Endothelial cell of umbilical vein (primary cell): ENCODE measurements around the gene OSGEP. TPM values are rescaled to one million over a fixed set of nuclear protein-coding genes. Genes with fewer than 3 reads are reported as not detected.

Source experiments
- BruUV-seq: library from RNA; stranded (reverse); fragments of 400-500 nt; replicated peaks from 2 replicates; lab custom pipeline; 2021; lab: Mats Ljungman, UMichigan
- CTCF ChIA-PET: fragments of 300-600, 350-600 bp; sonication (Branson Sonifier 250); formaldehyde crosslinking; loops from one replicate; lab custom pipeline; 2021; ENCODE audit warnings: antibody characterized with exemption, inconsistent platforms; lab: Charles Lee
- POLR2A ChIA-PET: fragments of 300-600, 350-600 bp; sonication (Branson Sonifier 250); formaldehyde crosslinking; loops from one replicate; lab custom pipeline; 2021; ENCODE audit warnings: antibody characterized with exemption, inconsistent platforms; lab: Charles Lee
- DNase-seq: peaks from one replicate; pipeline ENCODE4 v3.0.0-alpha.2; 2011; ENCODE audit warnings: low read depth, low spot score
- FAIRE-seq: peaks from 2 replicates; lab custom pipeline; 2011; peaks lifted over from hg19 to GRCh38; lab: Jason Lieb, UNC
- H2AFZ ChIP-seq: 2 replicates; pipeline ENCODE4 v1.6.0; 2012; ENCODE audit warnings: low read depth, low read length, control low read depth, inconsistent platforms
- H3K27ac ChIP-seq: 2 replicates; pipeline ENCODE4 v1.5.1; 2011; ENCODE audit warnings: low read depth, mild to moderate bottlenecking, control low read depth, low read length, moderate library complexity; ENCODE audit not compliant: insufficient read depth
- H3K27me3 ChIP-seq, 2 experiments: 2 replicates each; pipeline versions ENCODE4 v1.6.0 to v1.6.1; 2011; ENCODE audit warnings: low read length in 2 of 2, mixed read lengths in 1 of 2; ENCODE audit not compliant: control insufficient read depth in 2 of 2, insufficient read depth in 2 of 2
- H3K36me3 ChIP-seq, 2 experiments: 2 replicates in 1 of 2; 3 replicates in 1 of 2; pipeline ENCODE4 v1.5.1; 2011; ENCODE audit warnings: low read length in 2 of 2, mild to moderate bottlenecking in 1 of 2, moderate library complexity in 1 of 2; ENCODE audit not compliant: control insufficient read depth in 2 of 2, insufficient read depth in 2 of 2; ENCODE audit errors: extremely low read depth in 1 of 2
- H3K4me1 ChIP-seq: 3 replicates; pipeline ENCODE4 v1.5.1; 2011; ENCODE audit warnings: mild to moderate bottlenecking, low read length; ENCODE audit not compliant: control insufficient read depth, insufficient read depth; ENCODE audit errors: extremely low read depth
- H3K4me2 ChIP-seq: 2 replicates; pipeline ENCODE4 v1.6.1; 2011; ENCODE audit warnings: low read length, control low read depth, mixed read lengths; ENCODE audit not compliant: insufficient read depth
- H3K4me3 ChIP-seq, 3 experiments: fragments of 200-600 bp in 1 of 3; sonication (generic), shearing (Covaris generic) in 1 of 3; replicated peaks in 1 of 3; 2 replicates each; pipeline ENCODE4 v1.5.1; 2011 to 2016; ENCODE audit warnings: control low read depth in 3 of 3, low read length in 3 of 3, mild to moderate bottlenecking in 2 of 3, inconsistent platforms in 1 of 3, low read depth in 1 of 3, moderate library complexity in 1 of 3; ENCODE audit not compliant: insufficient read depth in 1 of 3
- H3K79me2 ChIP-seq: 2 replicates; pipeline ENCODE4 v1.6.0; 2012; ENCODE audit warnings: low read length, inconsistent platforms; ENCODE audit not compliant: control insufficient read depth, insufficient read depth
- H3K9ac ChIP-seq: replicated peaks from 2 replicates; pipeline ENCODE3; 2011; ENCODE audit warnings: low read length, control low read depth; ENCODE audit not compliant: insufficient read depth; ENCODE audit errors: extremely low read depth
- H3K9me1 ChIP-seq: replicated peaks from 3 replicates; pipeline ENCODE4 v1.6.0; 2011; ENCODE audit warnings: mild to moderate bottlenecking, low read length; ENCODE audit not compliant: control insufficient read depth, insufficient read depth; ENCODE audit errors: extremely low read depth
- H3K9me3 ChIP-seq: replicated peaks from 2 replicates; pipeline ENCODE4 v1.5.1; 2012; ENCODE audit warnings: low read length, inconsistent platforms; ENCODE audit not compliant: control insufficient read depth, insufficient read depth
- H4K20me1 ChIP-seq: replicated peaks from 2 replicates; pipeline ENCODE3; 2011; ENCODE audit warnings: mild to moderate bottlenecking, low read length; ENCODE audit not compliant: control insufficient read depth, insufficient read depth; ENCODE audit errors: extremely low read depth
- EZH2 ChIP-seq: IDR thresholded peaks from 2 replicates; pipeline ENCODE4 v1.6.1; 2012; ENCODE audit warnings: borderline replicate concordance, low read depth, mild to moderate bottlenecking, moderate library complexity, low read length, inconsistent platforms; ENCODE audit not compliant: severe bottlenecking
- FOS ChIP-seq: IDR thresholded peaks from 2 replicates; pipeline ENCODE4 v1.6.1; 2011; ENCODE audit warnings: mild to moderate bottlenecking, low read length, moderate library complexity, borderline replicate concordance; ENCODE audit not compliant: insufficient read depth
- GATA2 ChIP-seq: IDR thresholded peaks from 2 replicates; pipeline ENCODE4 v1.7.0; 2011; ENCODE audit warnings: low read depth, mild to moderate bottlenecking, moderate library complexity, mixed read lengths, low read length; ENCODE audit not compliant: insufficient read length, insufficient read depth
- JUN ChIP-seq: IDR thresholded peaks from 2 replicates; pipeline ENCODE4 v1.6.1; 2011; ENCODE audit warnings: borderline replicate concordance, low read depth; ENCODE audit not compliant: insufficient read length, insufficient read depth
- MAX ChIP-seq: IDR thresholded peaks from 2 replicates; pipeline ENCODE4 v1.6.1; 2011; ENCODE audit not compliant: insufficient read depth, insufficient read length
- MYC ChIP-seq: IDR thresholded peaks from one replicate; pipeline ENCODE4 v1.6.1; 2011; ENCODE audit warnings: mild to moderate bottlenecking, low read depth, low read length
- POLR2A ChIP-seq: IDR thresholded peaks from 2 replicates; pipeline ENCODE4 v1.6.1; 2012; ENCODE audit warnings: low read depth, mild to moderate bottlenecking, control low read depth, low read length
- POLR2AphosphoS5 ChIP-seq: IDR thresholded peaks from 2 replicates; pipeline ENCODE4 v1.6.1; 2012; ENCODE audit warnings: low read depth, mild to moderate bottlenecking, control low read depth, low read length, moderate library complexity; ENCODE audit not compliant: insufficient read depth
- dilution Hi-C: fragments of 300-500 bp; cut with MboI; formaldehyde crosslinking; loops from one replicate; pipeline ENCODE4 v1.15.0; 2019; ENCODE audit warnings: low sequenced_read_pairs; ENCODE audit not compliant: extremely low pct_ligation_motif_present
- intact Hi-C: fragments of 100-400 bp; cut with micrococcal nuclease; formaldehyde crosslinking; loops from one replicate; pipeline ENCODE4 v1.10.0; 2022
- polyA plus RNA-seq, 4 experiments: library from polyadenylated mRNA; depleted of rRNA in 3 of 4; stranded (reverse) in 3 of 4; unstranded in 1 of 4; fragments of >200 nt; gene quantifications; 2 replicates each; pipeline versions ENCODE4 v1.2.1 to v1.2.3, GENCODE V29; 2011 to 2012; ENCODE audit warnings: missing spikeins in 1 of 4
- total RNA-seq: library from RNA; stranded (reverse); gene quantifications from 2 replicates; pipeline ENCODE4 v1.2.3, GENCODE V29; 2021
- TF ChIP-seq, protein P1 (sequence below), 2 donors: IDR thresholded peaks; 1 replicate in 1 of 2; 2 replicates in 1 of 2; pipeline ENCODE4 v1.5.1; 2011; ENCODE audit warnings: low read length in 2 of 2, mild to moderate bottlenecking in 2 of 2, moderate library complexity in 2 of 2, control low read depth in 1 of 2, inconsistent platforms in 1 of 2, low read depth in 1 of 2; ENCODE audit not compliant: insufficient read depth in 1 of 2; ENCODE audit errors: extremely low read depth in 1 of 2

The OSGEP gene
- total and polyA plus RNA-seq, 2 donors (not counting 3 experiments of a cell fraction or from before 2014, with no cell fraction given): 41.8 to 100 TPM

- H2AFZ ChIP-seq: no peak overlapping the region
- peaks cover 24% of the 10 kb centered on the region for H3K4me1 ChIP-seq
- no peak for DNase-seq
- H3K4me3 ChIP-seq: peak overlapping the region; percentile 60 to 94 (median 77)
- peaks cover 59% of the 10 kb centered on the region for H3K79me2 ChIP-seq
- H3K4me2 ChIP-seq: peak overlapping the region; percentile 94
- H3K27me3 ChIP-seq: peaks cover 0 to 2% of the 10 kb centered on the region in 2 experiments
- H3K27ac ChIP-seq: peak overlapping the region; percentile 76
- ChIA-PET POLR2A (interaction anchor here (1.2 to 4.2 kb wide), 9 partner anchors 9 to 213 kb away, joined by 3 to 32 read pairs (median 9); partner anchors contain the start of genes APEX1, OSGEP, PARP2 and PIP4P1), CTCF (interaction anchor here (1.4 to 2.7 kb wide), 4 partner anchors 12 to 136 kb away, joined by 4 to 16 read pairs (median 4); no protein-coding TSS in a partner anchor)
- H3K9ac ChIP-seq: peak overlapping the region; percentile 83
- peaks cover 16 to 17% of the 10 kb centered on the region in 2 experiments for H3K36me3 ChIP-seq
- H4K20me1 ChIP-seq: no peaks in the 10 kb centered on the region
- TF ChIP-seq GATA2 (no peak), POLR2A (no peak)
- intact Hi-C loops (no loop called here), dilution Hi-C loops (loop anchor here (10.0 kb wide), 1 partner anchor 116 kb away; no protein-coding TSS in a partner anchor)
- FAIRE-seq: peak; percentile 43
- no TSS peak for BruUV-seq
- H3K9me3 ChIP-seq: no peaks in the 10 kb centered on the region
- H3K9me1 ChIP-seq: no peaks in the 10 kb centered on the region
Measured at GRCh38 chr14:20470603-20470901, 15.9 kb upstream of the OSGEP start.

DNA sequence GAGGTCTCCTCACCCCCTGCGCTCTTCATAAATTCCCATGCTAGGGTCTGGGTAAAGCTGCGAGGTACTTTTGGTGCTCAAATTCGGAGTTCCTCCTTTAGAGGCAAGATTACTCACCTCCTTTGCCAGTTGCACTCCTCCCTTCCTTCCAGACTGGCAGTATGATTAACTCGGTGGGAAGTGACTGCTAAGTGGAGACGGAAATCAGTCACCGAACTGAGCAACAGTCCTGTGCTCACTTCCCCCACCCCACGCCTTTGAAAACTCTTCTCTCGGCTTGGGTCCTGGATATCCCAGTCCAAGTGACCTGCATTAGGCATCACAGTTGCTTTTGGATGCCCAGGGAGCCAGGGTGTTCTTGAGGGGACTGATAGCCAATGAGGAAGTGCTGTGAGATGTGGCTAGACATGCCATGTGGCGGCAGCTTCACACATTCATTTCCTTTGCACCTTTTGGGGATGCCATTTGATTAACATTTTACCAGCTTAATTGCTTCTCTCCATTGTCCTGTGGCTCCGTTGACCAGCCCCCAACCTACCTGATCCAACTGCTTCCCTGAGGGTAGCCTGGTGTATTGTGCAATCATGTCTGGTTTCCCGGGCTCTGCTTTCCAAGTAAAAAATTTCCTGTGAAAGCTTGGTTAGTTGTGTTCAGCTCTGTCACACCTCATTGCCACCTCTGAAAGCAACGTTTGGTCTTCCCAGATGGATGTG is 15.4 kb upstream of the OSGEP start:
- peak overlapping the region; percentile 94 for H3K4me2 ChIP-seq
- TSS peak; percentile 42 for BruUV-seq
- H3K9me1 ChIP-seq: no peaks in the 10 kb centered on the region
- H3K4me3 ChIP-seq: peak overlapping the region; percentile 60 to 94 (median 77)
- peak; percentile 84 for DNase-seq
- peaks cover 13 to 14% of the 10 kb centered on the region in 2 experiments for H3K36me3 ChIP-seq
- peaks cover 0 to 3% of the 10 kb centered on the region in 2 experiments for H3K27me3 ChIP-seq
- ChIA-PET CTCF (interaction anchor here (1.4 to 2.7 kb wide), 4 partner anchors 12 to 137 kb away, joined by 4 to 16 read pairs (median 4); no protein-coding TSS in a partner anchor), POLR2A (interaction anchor here (0.7 to 4.2 kb wide), 12 partner anchors 9 to 214 kb away, joined by 3 to 32 read pairs (median 7); partner anchors contain the start of genes APEX1, CCNB1IP1, OSGEP and PARP2)
- peaks cover 56% of the 10 kb centered on the region for H3K79me2 ChIP-seq
- H4K20me1 ChIP-seq: no peaks in the 10 kb centered on the region
- peak overlapping the region; percentile 76 for H3K27ac ChIP-seq
- H3K4me1 ChIP-seq: peaks cover 24% of the 10 kb centered on the region
- dilution Hi-C loops (loop anchor here (10.0 kb wide), 1 partner anchor 115 kb away; no protein-coding TSS in a partner anchor), intact Hi-C loops (loop anchor here (1.0 kb wide), 5 partner anchors 7 to 136 kb away; partner anchors contain the start of genes APEX1, PIP4P1 and TEP1)
- peak overlapping the region; percentile 83 for H3K9ac ChIP-seq
- no peaks in the 10 kb centered on the region for H3K9me3 ChIP-seq
- H2AFZ ChIP-seq: no peak overlapping the region
- TF ChIP-seq MYC: peak; percentile 64
- TF ChIP-seq, protein P1, sequence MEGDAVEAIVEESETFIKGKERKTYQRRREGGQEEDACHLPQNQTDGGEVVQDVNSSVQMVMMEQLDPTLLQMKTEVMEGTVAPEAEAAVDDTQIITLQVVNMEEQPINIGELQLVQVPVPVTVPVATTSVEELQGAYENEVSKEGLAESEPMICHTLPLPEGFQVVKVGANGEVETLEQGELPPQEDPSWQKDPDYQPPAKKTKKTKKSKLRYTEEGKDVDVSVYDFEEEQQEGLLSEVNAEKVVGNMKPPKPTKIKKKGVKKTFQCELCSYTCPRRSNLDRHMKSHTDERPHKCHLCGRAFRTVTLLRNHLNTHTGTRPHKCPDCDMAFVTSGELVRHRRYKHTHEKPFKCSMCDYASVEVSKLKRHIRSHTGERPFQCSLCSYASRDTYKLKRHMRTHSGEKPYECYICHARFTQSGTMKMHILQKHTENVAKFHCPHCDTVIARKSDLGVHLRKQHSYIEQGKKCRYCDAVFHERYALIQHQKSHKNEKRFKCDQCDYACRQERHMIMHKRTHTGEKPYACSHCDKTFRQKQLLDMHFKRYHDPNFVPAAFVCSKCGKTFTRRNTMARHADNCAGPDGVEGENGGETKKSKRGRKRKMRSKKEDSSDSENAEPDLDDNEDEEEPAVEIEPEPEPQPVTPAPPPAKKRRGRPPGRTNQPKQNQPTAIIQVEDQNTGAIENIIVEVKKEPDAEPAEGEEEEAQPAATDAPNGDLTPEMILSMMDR (IDR thresholded peaks at IDR 0.05; ENCODE audit: extremely low read depth in 1 of 2, insufficient read depth in 1 of 2, low read depth in 1 of 2, low read length in 2 of 2): no peak
- TF ChIP-seq GATA2: peak; percentile 33
- peak; percentile 13 for TF ChIP-seq MAX
- no peak for TF ChIP-seq EZH2
- TF ChIP-seq POLR2A: no peak
- TF ChIP-seq JUN: peak; percentile 45
- TF ChIP-seq POLR2AphosphoS5: peak; percentile 77
- TF ChIP-seq FOS: peak; percentile 80
- FAIRE-seq: no peak
